ENCODE measurements around the gene MPLKIP.

DNA sequence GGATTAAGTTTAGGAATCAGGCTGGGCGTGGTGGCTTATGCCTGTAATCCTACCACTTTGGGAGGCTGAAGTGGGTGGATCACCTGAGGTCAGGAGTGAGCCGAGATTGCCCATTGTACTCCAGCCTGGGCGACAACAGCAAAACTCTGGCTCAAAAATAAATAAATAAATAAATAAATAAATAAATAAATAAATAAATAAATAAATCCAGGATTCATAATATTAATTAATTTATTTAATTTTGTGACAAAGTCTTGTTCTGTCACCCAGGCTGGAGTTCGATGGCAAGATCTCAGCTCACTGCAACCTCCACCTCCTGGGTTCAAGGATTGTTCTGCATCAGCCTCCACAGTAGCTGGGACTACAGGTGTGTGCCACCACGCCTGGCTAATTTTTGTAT is 4.6 kb upstream of the MPLKIP start:
- TF ChIP-seq, protein P1, sequence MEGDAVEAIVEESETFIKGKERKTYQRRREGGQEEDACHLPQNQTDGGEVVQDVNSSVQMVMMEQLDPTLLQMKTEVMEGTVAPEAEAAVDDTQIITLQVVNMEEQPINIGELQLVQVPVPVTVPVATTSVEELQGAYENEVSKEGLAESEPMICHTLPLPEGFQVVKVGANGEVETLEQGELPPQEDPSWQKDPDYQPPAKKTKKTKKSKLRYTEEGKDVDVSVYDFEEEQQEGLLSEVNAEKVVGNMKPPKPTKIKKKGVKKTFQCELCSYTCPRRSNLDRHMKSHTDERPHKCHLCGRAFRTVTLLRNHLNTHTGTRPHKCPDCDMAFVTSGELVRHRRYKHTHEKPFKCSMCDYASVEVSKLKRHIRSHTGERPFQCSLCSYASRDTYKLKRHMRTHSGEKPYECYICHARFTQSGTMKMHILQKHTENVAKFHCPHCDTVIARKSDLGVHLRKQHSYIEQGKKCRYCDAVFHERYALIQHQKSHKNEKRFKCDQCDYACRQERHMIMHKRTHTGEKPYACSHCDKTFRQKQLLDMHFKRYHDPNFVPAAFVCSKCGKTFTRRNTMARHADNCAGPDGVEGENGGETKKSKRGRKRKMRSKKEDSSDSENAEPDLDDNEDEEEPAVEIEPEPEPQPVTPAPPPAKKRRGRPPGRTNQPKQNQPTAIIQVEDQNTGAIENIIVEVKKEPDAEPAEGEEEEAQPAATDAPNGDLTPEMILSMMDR (IDR thresholded peaks at IDR 0.05 in 8 of 11, conservative IDR thresholded peaks at IDR 0.05 in 3 of 11) = no peak
- TF ChIP-seq POLR2A (IDR thresholded peaks at IDR 0.05) (no peak), POLR2AphosphoS5 (IDR thresholded peaks at IDR 0.05) (no peak)
